GM19239 (cell line): ENCODE data around the gene CHST7.
"Not testable (repeated sequence)": the region's sequence is repeated elsewhere in the genome, so short reads cannot be mapped to it uniquely, and the experiment has no call there.

ENCODE experiments used
- DNase-seq: peaks from one replicate; pipeline ENCODE4 v3.0.0; 2011; ENCODE audit warnings: low spot score; ENCODE audit not compliant: insufficient read length
- FAIRE-seq: peaks from 2 replicates; lab custom pipeline; 2011; peaks lifted over from hg19 to GRCh38; lab: Jason Lieb, UNC

Gene CHST7, protein sequence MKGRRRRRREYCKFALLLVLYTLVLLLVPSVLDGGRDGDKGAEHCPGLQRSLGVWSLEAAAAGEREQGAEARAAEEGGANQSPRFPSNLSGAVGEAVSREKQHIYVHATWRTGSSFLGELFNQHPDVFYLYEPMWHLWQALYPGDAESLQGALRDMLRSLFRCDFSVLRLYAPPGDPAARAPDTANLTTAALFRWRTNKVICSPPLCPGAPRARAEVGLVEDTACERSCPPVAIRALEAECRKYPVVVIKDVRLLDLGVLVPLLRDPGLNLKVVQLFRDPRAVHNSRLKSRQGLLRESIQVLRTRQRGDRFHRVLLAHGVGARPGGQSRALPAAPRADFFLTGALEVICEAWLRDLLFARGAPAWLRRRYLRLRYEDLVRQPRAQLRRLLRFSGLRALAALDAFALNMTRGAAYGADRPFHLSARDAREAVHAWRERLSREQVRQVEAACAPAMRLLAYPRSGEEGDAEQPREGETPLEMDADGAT

DNA sequence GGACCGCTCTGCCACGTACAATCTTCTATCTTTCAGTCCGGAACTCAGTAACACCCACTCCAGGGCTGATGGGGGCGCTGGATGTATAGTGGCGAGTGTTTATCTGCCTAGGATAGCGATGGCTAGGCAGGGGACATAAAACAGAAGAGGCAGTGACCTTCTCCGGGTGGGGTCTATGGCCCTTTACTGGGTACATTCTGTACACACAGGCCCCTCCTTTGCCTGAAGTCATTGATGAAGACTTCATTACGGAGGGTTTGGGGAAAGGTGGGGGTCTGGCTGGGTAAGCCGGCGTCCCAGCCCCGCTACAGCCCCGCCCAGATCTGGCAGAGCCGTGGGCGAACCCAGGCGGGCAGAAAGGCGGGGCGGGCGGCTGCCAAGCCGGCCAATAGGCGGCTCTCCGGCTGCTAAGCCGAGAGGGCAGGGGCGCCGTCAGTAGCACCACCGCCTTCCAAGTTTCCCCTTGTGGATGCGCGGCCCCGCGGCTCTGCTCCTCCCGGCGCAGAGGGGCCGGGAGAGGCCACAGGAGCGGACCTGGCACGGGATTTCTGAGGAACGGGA lies at the start of gene CHST7:
CHST7 (plus strand) TSS at position 435 of the 561 bp plus-strand sequence. CDS start 167 bp downstream, outside the sequence.
- DNase-seq (no peak), FAIRE-seq (no peak)

DNA sequence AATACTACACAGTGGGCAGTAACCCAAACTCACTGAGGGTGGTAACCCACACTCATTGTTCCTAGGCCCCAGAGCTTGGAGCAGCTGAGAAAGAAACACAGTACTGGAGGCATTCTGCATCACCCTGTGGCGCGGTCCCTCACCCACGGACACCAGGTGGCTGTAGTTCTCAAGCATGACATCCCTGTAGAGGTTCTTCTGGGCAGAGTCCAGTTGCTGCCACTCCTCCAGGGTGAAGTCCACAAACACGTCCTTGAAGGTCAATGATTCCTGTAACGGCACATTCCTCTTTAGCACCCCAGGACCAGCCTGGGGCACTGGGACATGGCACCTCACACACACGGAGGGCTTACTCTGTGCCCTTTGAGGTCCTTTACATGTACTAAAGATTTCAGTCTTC lies 44.9 kb upstream of the CHST7 start:
- not testable (repeated sequence) for DNase-seq, FAIRE-seq

DNA sequence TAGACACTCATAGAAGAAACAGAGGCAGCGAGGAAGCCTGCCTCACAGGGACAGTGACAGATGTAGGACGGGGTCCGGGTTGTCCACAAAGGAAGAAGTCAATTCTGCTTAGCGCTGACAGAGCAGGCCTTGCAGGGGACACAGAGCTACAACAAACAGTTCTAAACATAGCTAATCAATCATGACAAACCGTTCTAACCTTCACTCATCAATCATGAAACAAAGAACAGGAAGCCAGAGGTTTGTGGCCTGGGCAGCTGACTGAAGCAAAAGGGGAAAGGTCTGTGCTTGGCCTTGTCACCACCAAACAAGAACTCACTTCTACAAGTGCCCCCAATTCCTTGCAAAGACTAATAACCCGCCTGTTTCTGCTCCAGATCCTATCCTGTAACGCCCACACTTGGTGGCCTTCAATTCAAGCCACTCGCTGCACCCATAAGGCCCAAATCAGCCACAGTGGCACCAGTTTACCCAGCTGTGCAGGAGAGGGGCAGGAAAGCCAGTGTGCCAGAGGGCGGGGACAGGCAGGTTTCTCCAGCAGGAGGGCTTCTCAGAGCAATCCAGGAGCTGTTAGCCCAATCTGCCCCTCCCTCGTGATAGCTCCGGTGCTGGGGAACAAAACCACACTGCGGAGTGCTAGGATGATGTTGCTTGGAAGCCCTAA lies 43.7 kb upstream of the CHST7 start:
- DNase-seq = not testable (repeated sequence)
- peak; percentile 85 for FAIRE-seq

DNA sequence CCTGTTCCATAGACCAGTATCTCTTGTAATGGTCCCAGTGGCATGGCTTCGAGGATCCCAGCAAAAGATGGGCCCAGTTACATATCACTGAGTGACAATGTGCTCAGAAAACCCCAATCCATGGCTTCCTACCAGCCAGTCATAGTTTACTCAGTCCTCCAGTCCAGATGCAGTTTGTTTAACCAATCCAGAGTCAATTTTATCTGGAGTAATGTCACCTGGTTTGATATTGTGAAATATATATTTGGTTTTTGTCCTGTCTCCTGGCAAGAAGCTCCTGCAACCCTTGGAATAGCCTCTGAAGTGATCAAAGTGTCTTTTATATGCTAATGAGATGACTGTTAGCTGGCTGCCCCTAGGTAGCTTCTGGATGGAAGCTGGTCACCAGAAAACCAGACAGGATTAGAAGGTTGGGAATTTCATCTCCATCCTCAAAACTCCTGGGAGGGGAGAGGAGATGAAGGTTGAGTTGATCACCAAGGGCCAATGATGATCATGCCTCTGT lies 43.1 kb upstream of the CHST7 start:
- DNase-seq, FAIRE-seq: not testable (repeated sequence)

DNA sequence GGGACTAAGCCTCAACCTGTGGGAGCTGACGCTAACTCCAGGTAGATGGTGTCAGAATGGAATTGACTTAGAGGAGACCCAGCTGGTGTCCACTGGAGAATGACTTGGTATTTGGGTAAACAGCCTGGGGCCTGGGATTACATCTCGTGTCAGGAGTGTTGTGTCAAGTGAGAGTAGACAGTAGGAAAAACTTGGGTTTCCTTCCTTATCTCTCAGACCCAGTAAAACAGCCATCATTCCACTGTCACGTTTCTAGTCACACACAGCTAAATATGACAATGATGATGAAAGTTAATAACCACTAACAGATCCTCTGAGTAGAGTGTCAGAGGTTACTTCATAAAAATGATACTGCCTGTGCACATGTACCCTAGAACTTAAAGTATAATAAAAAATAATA lies 42.1 kb upstream of the CHST7 start:
- FAIRE-seq (no peak), DNase-seq (no peak)

DNA sequence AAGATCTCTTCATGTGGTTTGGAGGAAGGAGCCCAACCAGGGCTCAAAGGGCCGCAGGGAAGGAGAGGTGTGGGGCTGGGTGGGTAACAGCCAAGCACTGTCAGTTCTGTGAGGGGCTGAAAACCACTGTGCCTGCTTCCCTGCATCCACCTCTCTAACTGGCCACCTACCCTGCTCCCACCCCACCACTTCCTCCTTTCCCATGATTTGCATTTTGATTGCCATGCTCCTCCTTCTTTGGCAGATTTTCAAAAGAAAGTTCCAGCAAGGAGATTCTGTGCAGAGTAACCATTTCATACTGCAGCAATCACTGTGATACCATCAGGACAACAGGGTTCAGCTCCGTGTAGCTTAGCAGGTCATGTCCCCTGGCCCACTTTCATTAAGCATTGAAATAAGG lies 30.1 kb upstream of the CHST7 start:
- no peak for DNase-seq
- FAIRE-seq = no peak

DNA sequence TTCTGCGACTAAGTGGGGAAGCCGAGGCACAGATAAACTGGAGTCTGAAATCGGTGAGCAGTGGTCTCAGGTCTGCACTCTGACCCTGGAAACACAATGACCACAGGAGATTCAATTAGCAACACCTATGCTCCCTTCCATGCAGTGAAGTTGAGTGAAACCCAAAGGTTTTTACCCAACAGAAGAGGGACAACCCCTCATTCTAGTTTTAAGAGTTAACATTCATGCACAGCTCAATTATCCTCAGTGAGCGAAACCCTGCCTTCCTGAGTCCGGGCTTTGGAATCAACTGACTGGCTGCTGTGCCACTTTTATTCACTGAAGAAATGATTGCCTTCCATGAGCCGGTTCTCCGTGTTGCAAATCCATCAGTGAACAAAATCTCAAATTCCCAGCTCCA lies 29.0 kb upstream of the CHST7 start:
- DNase-seq, FAIRE-seq: not testable (repeated sequence)

DNA sequence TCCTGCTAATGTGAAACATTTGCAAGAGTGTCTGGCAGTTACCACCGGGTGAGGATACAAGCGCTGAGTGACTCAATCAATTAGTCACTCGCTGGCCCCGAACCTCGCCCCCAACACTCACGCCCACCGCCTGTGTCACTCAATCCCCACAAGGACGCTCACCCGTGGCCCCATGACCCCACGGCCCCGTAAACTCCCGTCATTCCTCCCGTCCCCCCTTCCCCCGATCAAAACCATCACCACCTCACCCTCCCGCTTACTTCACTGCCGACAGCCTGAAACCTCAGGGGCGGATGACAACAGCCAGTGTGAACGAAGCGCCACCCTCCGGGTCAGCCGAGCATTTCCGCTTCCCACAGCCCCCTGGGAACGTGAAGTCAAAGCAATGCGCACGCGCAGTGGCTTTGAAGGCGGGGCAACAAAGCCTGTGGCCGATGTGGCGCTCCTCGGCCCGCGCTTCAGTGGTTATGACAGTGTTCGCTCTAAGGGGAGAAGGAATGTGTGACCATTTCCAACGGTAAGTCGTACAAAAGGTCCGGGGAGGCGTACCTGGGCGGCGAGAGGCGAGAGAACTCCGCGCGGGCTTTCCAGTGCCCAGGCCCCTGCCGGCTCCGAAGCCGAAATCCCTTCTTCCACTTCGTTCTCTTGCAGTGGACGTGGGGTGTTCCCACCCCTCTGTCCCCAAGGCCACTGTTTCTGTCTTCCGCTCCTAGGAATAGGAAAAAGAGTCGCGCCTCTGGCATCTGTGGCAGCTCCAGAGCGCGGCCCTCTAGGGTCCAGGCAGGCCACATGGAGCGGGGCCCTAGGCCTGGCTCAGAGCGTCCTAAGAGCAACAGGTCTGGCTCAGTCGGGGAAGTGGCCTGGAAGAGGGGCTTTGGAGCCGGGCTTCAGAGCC lies 28.2 kb upstream of the CHST7 start, which contains the start of gene ZNF674:
ZNF674 (minus strand) TSS at position 311 of the 895 bp plus-strand sequence. CDS start 3,334 bp downstream, outside the sequence.
- FAIRE-seq (peak; percentile 96), DNase-seq (peak; percentile 59)

DNA sequence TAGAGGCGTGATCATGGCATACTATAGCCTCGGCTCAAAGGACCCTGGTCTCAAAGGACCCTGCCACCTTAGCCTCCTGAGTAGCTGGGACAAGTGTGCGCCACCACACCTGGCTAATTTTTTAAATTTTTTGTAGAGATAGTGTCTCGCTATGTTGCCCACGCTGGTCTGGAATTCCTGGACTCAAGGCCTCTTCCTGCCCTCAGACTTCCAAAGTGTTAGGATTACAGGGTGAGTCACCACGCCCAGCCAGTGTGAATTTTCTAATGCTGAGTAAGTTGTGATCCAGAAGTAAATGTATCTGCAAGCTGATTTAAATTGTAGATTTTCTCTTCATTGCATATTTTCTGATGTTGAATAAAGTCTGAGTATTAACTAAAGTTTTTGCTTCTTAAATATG lies 25.7 kb upstream of the CHST7 start:
- FAIRE-seq (no peak), DNase-seq (no peak)

DNA sequence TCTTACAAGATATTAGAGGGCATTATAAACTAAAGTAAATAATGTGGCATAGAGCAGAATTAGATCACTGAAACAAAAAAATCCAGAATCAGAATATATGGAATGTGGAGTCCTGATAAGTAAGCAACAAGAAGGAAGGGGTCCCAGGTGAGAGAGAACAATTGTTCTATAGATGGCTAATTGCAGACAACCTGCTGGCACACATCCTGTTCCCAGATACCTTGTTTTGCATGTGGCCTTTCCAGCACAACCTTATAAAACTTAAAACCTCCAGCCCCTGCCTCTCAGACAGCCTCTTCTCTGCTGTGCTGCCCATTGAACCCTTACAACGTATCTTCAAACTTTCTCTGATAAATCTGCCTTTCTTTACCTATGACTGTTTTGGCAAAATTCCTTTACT lies 23.7 kb upstream of the CHST7 start:
- DNase-seq (no peak), FAIRE-seq (no peak)

DNA sequence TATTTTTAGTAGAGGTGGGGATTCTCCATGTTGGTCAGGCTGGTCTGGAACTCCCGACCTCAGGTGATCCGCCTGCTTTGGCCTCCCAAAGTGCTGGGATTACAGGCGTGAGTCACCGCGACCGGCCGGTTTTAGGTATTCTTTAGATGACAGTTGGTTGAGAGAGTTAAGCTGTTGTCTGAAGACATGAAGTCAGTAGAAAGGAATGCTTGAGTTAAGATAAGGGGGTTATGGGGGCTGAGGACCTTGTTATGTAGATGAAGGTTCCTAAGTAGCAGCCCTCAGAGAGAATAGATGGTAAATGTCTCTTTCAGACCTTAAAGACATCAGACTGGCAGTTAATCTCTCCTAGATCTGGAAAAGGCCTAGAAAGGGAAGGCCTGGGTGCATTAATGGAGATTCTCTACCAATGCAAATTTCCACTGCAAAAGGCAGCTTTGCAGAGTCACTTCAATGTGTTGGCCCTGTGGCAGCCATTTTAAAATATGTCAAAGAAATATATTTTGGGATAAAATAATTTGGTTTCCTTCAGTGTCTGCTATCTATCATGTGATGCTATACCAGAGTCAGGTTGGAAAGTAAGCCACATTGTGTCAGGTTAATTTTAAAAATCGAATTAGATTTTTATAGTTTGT lies 22.0 kb upstream of the CHST7 start:
- no peak for FAIRE-seq
- no peak for DNase-seq

DNA sequence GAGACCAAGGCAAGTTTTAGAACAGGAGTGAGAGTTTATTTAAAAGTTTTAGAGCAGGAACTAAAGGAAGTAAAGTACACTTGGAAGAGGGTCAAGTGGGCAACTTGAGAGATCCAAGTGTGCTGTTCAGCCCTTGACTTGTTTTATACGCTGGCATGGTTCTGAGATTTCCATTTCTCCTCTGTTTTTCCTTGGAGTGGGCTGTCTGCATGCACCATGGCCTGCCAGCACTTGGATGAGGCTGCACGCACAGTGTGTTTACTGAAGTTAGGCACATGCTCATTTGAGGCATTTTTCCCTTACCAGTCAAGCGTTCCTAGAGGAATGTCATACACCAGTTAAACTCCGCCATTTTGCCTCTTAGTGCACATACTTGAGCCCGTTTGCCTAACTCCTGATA lies 19.6 kb upstream of the CHST7 start:
- FAIRE-seq (no peak), DNase-seq (no peak)

DNA sequence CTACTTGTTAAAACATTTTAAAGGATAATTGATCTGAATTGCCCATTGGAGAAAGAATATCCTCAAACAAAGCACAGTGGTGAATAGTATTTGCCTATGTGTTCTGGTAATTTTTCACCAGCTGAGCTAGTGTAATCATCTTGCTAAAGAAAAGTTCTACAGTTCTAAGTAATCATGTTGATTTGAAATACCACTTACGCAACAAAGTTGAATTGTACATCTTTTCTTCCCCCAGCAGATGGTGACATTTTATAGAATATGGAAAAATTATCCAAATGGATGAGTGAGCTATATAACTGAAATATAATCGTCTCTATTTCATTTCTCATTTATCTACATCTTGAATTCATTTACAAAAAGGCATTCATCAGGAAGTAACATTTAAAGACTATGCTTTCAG lies 18.6 kb upstream of the CHST7 start:
- FAIRE-seq (no peak), DNase-seq (no peak)

DNA sequence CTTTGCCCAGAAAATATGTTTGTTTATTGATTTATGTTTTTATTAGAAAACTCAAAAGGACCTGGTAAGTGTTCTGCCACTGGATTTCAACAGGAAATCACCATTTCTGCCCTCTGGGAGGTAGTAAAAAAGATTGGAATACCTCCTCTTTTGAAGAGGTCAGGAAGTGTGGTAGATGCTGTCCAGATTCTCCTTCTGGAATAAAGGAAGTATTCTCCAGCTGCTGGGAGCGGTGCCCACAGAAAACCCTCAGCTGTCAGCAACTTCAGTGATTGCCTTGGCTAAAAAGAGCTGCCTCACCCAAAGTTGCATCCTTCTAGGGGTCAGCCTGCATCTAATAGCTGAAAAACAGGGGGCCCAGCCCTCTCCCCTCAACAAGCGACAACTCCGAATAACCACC lies 14.5 kb upstream of the CHST7 start:
- no peak for FAIRE-seq
- no peak for DNase-seq

DNA sequence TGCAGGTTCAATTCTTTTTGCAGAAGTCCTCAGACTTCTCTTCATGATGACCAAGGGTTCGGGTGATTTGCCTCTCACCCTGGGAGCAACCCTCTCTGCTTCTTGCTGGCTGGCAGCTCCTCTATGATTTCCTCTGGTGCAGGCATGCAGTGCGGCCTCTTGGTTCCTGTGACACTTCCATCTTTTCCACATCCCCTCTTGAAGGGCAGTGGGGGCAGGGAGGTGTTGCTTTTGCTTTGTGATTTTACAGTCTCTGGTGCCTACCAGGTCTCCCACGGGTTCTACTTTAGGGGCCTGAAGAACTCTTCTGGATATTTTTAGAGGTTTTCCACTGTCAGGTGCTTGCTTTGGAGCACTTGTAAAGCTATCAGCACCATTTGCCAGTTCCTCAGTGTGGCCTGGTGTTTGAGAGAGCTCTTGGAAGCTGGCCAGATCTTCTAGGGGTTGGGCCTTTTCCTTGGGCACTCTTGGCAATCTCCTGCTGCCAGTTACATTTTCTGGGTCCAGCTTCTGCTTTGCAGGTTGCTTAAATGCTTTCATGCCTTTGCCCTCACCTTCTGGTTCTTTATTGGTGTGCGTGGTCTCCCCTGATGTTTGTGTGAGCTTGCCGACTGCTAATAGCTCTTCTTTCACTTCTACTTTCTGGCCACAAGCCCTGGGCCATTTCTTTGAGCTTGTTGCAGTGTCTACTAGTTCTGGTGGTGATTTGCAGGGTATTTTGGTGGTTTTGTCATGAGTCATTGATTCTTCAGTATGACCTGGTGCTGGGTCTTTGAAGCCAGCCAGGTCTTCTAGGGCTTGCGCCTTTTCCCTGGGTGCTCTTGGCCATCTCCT lies 11.5 kb upstream of the CHST7 start:
- DNase-seq (peak; percentile 50), FAIRE-seq (peak; percentile 100)

DNA sequence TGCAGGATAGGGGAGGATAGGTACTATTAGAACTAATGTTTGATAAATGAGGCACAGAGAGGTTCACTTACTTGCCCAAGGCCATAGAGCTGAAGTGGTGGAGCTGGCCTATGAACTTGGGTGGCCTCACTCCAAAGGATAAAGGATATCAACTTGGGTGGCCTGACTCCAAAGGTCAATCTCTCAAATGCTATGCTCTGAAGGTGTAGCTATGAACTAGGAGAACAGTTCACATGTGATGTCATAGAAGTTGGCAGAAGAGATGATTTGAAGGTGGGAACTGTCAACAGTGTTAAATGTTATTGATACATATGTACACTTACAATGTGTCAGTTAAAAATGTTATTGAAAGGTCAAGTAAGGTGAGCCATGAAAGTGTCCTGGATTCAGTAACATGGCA lies 6.2 kb upstream of the CHST7 start:
- no peak for DNase-seq
- no peak for FAIRE-seq

DNA sequence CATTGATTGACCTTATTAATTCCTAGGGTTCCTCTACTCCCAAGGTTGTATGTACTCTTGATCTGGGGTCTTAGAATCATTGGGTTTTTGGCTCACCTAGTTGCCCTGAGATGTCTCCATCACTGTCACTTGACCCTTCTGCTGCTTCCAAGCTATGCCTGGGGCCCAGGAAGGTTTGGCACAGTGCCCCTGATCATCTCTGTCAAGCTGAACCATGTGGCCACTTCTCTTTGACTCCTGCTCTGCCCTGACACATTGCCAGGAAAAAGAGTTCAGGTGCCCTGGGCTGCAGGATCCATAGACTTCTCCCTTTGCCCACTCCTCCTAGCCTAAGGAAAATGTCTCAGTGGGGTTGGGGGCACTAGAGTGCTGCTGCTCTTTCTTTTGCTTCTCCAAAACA lies 3.9 kb upstream of the CHST7 start:
- FAIRE-seq = no peak
- DNase-seq = no peak
